ENCODE results near the gene KLF2.
A peak's percentile ranks its signal among the peaks of the same experiment; 100 is the strongest.

KLF2 gene

GRCh38 chr19:16338470-16339360, 14.1 kb downstream of the KLF2 start:
- TF ChIP-seq CTCF (IDR thresholded peaks at IDR 0.05) = no peak
- peak; percentile 89 for DNase-seq (ENCODE audit: low spot score)
- H3K4me3 ChIP-seq = peak overlapping the region; percentile 0
- peak overlapping the region; percentile 61 to 73 for H3K27ac ChIP-seq

- Histone ChIP-seq H3K27ac (peak overlapping the region; percentile 61 to 73), H3K4me3 (no peak overlapping the region)
- no peak for TF ChIP-seq CTCF (IDR thresholded peaks at IDR 0.05)
- DNase-seq (ENCODE audit: low spot score) = no peak
Measured at GRCh38 chr19:16339361-16339725, 14.7 kb downstream of the KLF2 start.

GRCh38 chr19:16340092-16340491, 15.5 kb downstream of the KLF2 start:
- Histone ChIP-seq H3K27ac (no peak overlapping the region), H3K4me3 (no peak overlapping the region)
- no peak for DNase-seq (ENCODE audit: low spot score)
- no peak for TF ChIP-seq CTCF (IDR thresholded peaks at IDR 0.05)

- peak overlapping the region in 1 of 2 donors; percentile 19 for H3K27ac ChIP-seq
- no peak overlapping the region for H3K4me3 ChIP-seq
- no peak for TF ChIP-seq CTCF (IDR thresholded peaks at IDR 0.05)
- DNase-seq (ENCODE audit: low spot score) = no peak
Measured at GRCh38 chr19:16340654-16341053, 16.0 kb downstream of the KLF2 start.

GRCh38 chr19:16342002-16342715, 17.5 kb downstream of the KLF2 start:
- no peak for DNase-seq (ENCODE audit: low spot score)
- no peak for TF ChIP-seq CTCF (IDR thresholded peaks at IDR 0.05)

GRCh38 chr19:16343156-16343555, 18.5 kb downstream of the KLF2 start:
- Histone ChIP-seq H3K4me3 (no peak overlapping the region), H3K27ac (peak overlapping the region; percentile 55 to 87)
- TF ChIP-seq CTCF (IDR thresholded peaks at IDR 0.05) = no peak
- DNase-seq (ENCODE audit: low spot score) = no peak

More at GRCh38 chr19:16342002-16342715, 17.5 kb downstream of the KLF2 start:
- H3K27ac ChIP-seq = peak overlapping the region; percentile 55 to 87
- H3K4me3 ChIP-seq = no peak overlapping the region

Measured in coronary artery (tissue), 2 donors.